Heart right ventricle (tissue), 16 donors: ENCODE measurements around the gene CEP131. TPM values are rescaled to one million over a fixed set of nuclear protein-coding genes. Genes with fewer than 3 reads are reported as not detected.
"Not testable (repeated sequence)": the region's sequence is repeated elsewhere in the genome, so short reads cannot be mapped to it uniquely, and the experiment has no call there.

Experiments
- ATAC-seq, 8 donors: fragments of 200-7000 bp; cut with Tn5 transposase; one replicate each; pipeline ENCODE4 v1.9.1; 2020; ENCODE audit warnings: mild to moderate bottlenecking in 8 of 8, moderate library complexity in 8 of 8, moderate number of reproducible peaks in 1 of 8
- DNase-seq, 2 donors: peaks; one replicate each; pipeline ENCODE4 v3.0.0-alpha.2; 2020
- H3K27ac ChIP-seq, 10 donors: fragments of 200-600 bp; sonication (generic) in 2 of 10; one replicate each; pipeline versions ENCODE4 v1.5.0 to v1.8.0; 2020 to 2022; ENCODE audit warnings: mild to moderate bottlenecking in 3 of 10
- H3K27me3 ChIP-seq, 7 donors: fragments of 200-600 bp; one replicate each; pipeline ENCODE4 v1.8.0; 2021 to 2022; ENCODE audit warnings: mild to moderate bottlenecking in 2 of 7
- H3K36me3 ChIP-seq, 9 donors: fragments of 200-600 bp; sonication (generic) in 1 of 9; one replicate each; pipeline versions ENCODE4 v1.5.0 to v1.8.0; 2020 to 2022; ENCODE audit warnings: mild to moderate bottlenecking in 2 of 9
- H3K4me1 ChIP-seq, 9 donors: fragments of 200-600 bp; sonication (generic) in 1 of 9; one replicate each; pipeline versions ENCODE4 v1.5.0 to v1.8.0; 2020 to 2022; ENCODE audit warnings: mild to moderate bottlenecking in 4 of 9
- H3K4me3 ChIP-seq, 10 donors: fragments of 200-600 bp; sonication (generic) in 2 of 10; one replicate each; pipeline versions ENCODE4 v1.5.0 to v1.8.0; 2020 to 2022; ENCODE audit warnings: mild to moderate bottlenecking in 7 of 10, moderate library complexity in 2 of 10
- H3K9me3 ChIP-seq, 11 donors: fragments of 200-600 bp in 10 of 11; sonication (generic) in 2 of 11; one replicate each; pipeline versions ENCODE4 v1.5.0 to v1.8.0; 2013 to 2022; ENCODE audit warnings: mild to moderate bottlenecking in 2 of 11, control low read depth in 1 of 11, moderate library complexity in 1 of 11
- WGBS, 2 donors: extraction: QIAGEN DNeasy Blood & Tissue Kit; methylation state at CpG; one replicate each; pipeline ENCODE4 v1.1.7; 2013; ENCODE audit warnings: inconsistent platforms in 1 of 2; 5-methylcytosine and 5-hydroxymethylcytosine counted together
- intact Hi-C, 10 donors: fragments of 100-400 bp; cut with DNase I; formaldehyde crosslinking; loops; one replicate each; pipeline versions ENCODE4 v1.11.1 to v1.14.2; 2022
- polyA plus RNA-seq, 2 donors: library from polyadenylated mRNA; stranded (reverse); fragments of 200-250 nt; gene quantifications; one replicate each; pipeline ENCODE4 v1.2.3, GENCODE V29; 2013
- total RNA-seq, 10 donors: library from RNA; stranded (reverse); fragmentation: NEBNext Ultra II Directional in 3 of 10; extraction: Animal tissue kit (Norgen Biotek cat#: 25700) in 3 of 10; gene quantifications; one replicate each; pipeline versions ENCODE4 v1.2.1 to v1.2.4, GENCODE V29; 2021 to 2023
- TF ChIP-seq, protein P1 (sequence below), 9 donors: fragments of 200-600 bp; sonication (generic) in 2 of 9; IDR thresholded peaks; one replicate each; pipeline versions ENCODE4 v1.5.0 to v1.8.0; 2021 to 2022; ENCODE audit warnings: antibody characterized with exemption in 9 of 9, mild to moderate bottlenecking in 5 of 9, moderate library complexity in 1 of 9
- donor health status: Arrhythmogenic right ventricular cardiomyopathy.
- donor health status: ischemic (EF 13 %, LVEDD 7.1; RV severe dilation, severe dysfunction).
- donor health status: healthy with polysubstance abuse.
- donor health status: DM: no; HTN: yes; CAD: no.
- donor health status: DM: no; HTN: no; CAD: no.
- donor health status: ischemic (EF 25% LVEDD 6.9; RV normal size, moderate dysfunction).
- donor health status: ischemic (EF 25% LVEDD 5.7; RV mildly dilated, moderate dysfunction).
- donor health status: healthy.
- donor health status: DM: yes; HTN: yes; CAD: no.
- donor health status: Ischemic cardiomyopathy.
- donor health status: ischemic (EF 35%, LVEDD 5.7; RV mildly dilated, moderate dysfunction).
- donor health status: nonischemic (EF 11% LVEDD 7.7; RV severe dilation, severe dysfunction).
- donor health status: DM: yes; HTN: yes; CAD: no.
- donor health status: PGD.
- donor health status: ischemic (EF 29% LVEDD 5.4; RV normal size, mild dysfunction).
- donor health status: nonischemic (EF 23%, LVEDD 6.1; RV moderate dilation, normal function).

CEP131 gene
- total and polyA plus RNA-seq, 12 donors = 6.4 to 20.9 (median 8.0) TPM

DNA sequence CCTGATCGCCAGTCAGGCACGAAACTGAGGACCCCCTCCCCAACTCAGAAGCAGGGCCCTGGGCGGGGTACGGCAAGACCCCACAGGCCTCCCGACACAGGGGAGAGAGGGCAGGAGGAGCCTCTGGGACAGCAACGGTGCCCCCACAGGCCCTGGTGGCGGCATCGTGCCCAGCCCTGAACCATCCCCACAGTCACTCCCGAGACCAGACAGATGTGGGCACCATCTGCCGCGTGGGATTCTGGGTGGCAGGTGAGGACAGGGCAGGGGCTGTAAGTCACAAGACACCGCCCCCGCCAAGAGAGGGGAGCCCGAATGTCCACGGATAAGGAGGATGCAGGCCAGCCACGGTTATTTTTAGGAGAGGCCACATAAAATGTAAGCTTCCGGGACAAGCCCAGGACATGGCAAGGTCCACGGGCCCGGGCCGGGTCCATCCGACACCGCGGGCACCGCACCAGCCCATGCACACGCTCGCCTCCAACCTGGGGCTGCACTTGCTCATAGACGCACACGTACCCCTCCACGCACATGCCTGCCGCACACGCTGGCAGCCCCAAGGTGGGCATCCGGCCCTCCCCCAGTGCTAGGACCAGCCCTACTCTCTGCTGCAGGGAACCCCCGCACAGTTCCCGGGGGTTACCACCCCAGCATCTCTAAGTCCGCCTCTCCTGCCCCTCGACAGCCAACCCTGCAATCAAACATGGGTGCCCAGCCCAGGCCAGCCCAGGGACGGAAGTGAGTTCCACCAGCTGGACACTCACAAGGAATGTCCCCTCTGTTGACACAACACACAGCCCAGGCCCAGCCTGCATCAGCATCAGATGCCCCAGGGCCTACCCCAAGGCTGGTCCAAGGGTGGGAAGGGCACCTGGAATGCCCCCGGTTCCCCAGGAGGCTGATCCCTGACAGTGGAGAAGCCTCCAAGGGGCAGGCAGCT, 65.6 kb downstream of the CEP131 start:
- intact Hi-C loops = no loop called here
- no peak for ATAC-seq
- H3K27ac ChIP-seq = no peak overlapping the region
- no peak overlapping the region for H3K4me3 ChIP-seq
- H3K27me3 ChIP-seq = no peaks in the 10 kb centered on the region
- peaks cover 0 to 41% (median 12%) of the 10 kb centered on the region in 9 donors for H3K4me1 ChIP-seq
- no peaks in the 10 kb centered on the region for H3K9me3 ChIP-seq
- WGBS, 2 donors = 91 to 95% methylated on average over 38 of the region's 38 CpGs
- no peaks in the 10 kb centered on the region for H3K36me3 ChIP-seq
- TF ChIP-seq, protein P1, sequence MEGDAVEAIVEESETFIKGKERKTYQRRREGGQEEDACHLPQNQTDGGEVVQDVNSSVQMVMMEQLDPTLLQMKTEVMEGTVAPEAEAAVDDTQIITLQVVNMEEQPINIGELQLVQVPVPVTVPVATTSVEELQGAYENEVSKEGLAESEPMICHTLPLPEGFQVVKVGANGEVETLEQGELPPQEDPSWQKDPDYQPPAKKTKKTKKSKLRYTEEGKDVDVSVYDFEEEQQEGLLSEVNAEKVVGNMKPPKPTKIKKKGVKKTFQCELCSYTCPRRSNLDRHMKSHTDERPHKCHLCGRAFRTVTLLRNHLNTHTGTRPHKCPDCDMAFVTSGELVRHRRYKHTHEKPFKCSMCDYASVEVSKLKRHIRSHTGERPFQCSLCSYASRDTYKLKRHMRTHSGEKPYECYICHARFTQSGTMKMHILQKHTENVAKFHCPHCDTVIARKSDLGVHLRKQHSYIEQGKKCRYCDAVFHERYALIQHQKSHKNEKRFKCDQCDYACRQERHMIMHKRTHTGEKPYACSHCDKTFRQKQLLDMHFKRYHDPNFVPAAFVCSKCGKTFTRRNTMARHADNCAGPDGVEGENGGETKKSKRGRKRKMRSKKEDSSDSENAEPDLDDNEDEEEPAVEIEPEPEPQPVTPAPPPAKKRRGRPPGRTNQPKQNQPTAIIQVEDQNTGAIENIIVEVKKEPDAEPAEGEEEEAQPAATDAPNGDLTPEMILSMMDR (IDR thresholded peaks at IDR 0.05) = no peak
- DNase-seq = no peak

DNA sequence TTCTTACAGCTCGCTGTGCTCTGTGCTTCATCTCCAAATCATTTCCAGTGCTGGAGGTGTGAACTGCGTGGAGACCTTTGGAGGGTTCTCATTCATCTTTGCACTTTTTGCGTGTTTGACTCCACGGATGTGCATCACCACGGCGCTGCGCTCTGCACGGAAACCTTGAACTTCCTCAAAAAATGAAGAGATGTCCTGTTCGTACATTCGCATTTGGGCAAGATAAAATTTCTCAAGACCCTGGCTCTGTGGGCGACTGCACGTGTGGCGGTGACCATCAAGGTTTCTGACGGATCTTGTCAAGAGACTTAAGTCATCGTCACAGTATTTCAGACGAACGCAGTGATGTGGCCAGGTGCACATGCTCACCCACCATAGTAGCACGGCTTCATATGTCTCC, 67.8 kb downstream of the CEP131 start:
- H3K27ac ChIP-seq = peak overlapping the region in 1 of 10 donors; percentile 3
- TF ChIP-seq, protein P1 (IDR thresholded peaks at IDR 0.05) = no peak
- H3K4me3 ChIP-seq = no peak overlapping the region
- H3K36me3 ChIP-seq = no peaks in the 10 kb centered on the region
- H3K9me3 ChIP-seq = no peaks in the 10 kb centered on the region
- ATAC-seq (no peak), DNase-seq (no peak)
- intact Hi-C loops = loop anchor here in 1 of 10 donors (5.0 kb wide), 1 partner anchor 42 kb away; no protein-coding TSS in a partner anchor
- no peaks in the 10 kb centered on the region for H3K27me3 ChIP-seq
- H3K4me1 ChIP-seq = peaks cover 0 to 44% (median 4%) of the 10 kb centered on the region in 9 donors
- WGBS, 2 donors = 96% methylated on average over 18 of the region's 18 CpGs

DNA sequence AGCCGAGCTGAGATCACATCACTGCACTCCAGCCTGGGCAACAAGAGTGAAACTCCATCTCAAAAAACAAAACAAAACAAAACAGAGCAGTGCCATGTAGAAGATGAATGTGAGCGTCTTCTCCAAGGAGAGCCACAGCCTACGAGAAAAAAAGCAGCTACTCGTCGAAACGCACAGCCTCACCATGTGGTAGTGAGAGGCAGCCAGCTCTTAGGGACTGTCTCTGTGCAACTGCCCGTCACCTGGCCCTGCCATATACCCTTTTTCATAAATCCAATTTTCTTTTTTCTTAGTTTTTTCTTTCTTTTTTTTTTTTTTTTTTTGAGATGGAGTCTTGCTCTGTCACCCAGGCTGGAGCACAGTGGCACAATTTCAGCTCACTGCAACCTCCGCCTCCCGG, 68.7 kb downstream of the CEP131 start:
- 90% methylated on average over 9 of the region's 9 CpGs for WGBS, 2 donors
- H3K36me3 ChIP-seq, H3K9me3 ChIP-seq, DNase-seq, H3K4me3 ChIP-seq, ATAC-seq, H3K27me3 ChIP-seq: not testable (repeated sequence)
- peaks cover 0 to 42% (median 0%) of the 10 kb centered on the region in 9 donors for H3K4me1 ChIP-seq
- H3K27ac ChIP-seq = peak overlapping the region in 1 of 10 donors; percentile 82
- intact Hi-C loops = loop anchor here in 1 of 10 donors (5.0 kb wide), 1 partner anchor 43 kb away; no protein-coding TSS in a partner anchor

DNA sequence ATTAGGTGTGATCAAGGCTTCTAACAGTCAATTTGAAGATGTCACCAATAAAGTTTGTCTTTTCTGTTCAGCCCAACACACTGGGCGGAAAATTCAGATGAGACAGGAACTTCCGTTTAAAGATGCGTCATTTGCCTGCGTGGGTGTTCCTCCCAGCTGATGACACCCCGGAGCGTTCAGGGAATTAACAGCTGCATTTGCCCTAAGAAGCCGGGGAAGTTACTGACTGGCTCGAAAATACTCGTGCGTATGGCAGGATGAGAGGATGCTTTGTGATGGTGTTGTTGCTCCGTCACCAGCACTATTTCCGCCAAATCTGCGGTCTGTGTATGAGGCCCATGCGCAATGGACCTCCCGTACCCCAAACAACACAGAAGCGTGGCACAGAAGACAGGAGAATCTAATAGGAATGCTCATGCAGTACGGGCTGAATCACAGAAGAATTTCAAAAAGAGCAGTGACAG, 69.4 kb downstream of the CEP131 start:
- DNase-seq (peak in 1 of 2 donors; percentile 35), ATAC-seq (peak in 6 of 8 donors; percentile 18 to 70 (median 46))
- WGBS, 2 donors = 55 to 57% methylated on average over 17 of the region's 17 CpGs
- peaks cover 0 to 41% (median 0%) of the 10 kb centered on the region in 9 donors for H3K4me1 ChIP-seq
- no peaks in the 10 kb centered on the region for H3K27me3 ChIP-seq
- peak overlapping the region in 2 of 10 donors; percentile 28 to 82 for H3K27ac ChIP-seq
- no peak overlapping the region for H3K4me3 ChIP-seq
- TF ChIP-seq, protein P1 (IDR thresholded peaks at IDR 0.05) = no peak
- H3K9me3 ChIP-seq = no peaks in the 10 kb centered on the region
- H3K36me3 ChIP-seq = no peaks in the 10 kb centered on the region
- intact Hi-C loops = loop anchor here in 1 of 10 donors (5.0 kb wide), 1 partner anchor 44 kb away; no protein-coding TSS in a partner anchor
